Fibroblast of mammary gland (primary cell): Measurements from ENCODE around the gene MAMDC2.

ENCODE experiments used
- DNase-seq: peaks from one replicate; pipeline ENCODE4 v3.0.0-alpha.2; 2010; ENCODE audit warnings: low read depth
- H3K4me3 ChIP-seq: 2 replicates; pipeline ENCODE4 v1.5.1; 2011; ENCODE audit warnings: low read depth, mild to moderate bottlenecking, low read length, moderate library complexity; ENCODE audit not compliant: control insufficient read depth
- TF ChIP-seq, protein P1 (sequence below): conservative IDR thresholded peaks from 2 replicates; pipeline ENCODE4 v1.5.1; 2011; ENCODE audit warnings: low read depth, low read length, inconsistent platforms; ENCODE audit not compliant: control insufficient read depth, insufficient read depth

Gene MAMDC2

DNA sequence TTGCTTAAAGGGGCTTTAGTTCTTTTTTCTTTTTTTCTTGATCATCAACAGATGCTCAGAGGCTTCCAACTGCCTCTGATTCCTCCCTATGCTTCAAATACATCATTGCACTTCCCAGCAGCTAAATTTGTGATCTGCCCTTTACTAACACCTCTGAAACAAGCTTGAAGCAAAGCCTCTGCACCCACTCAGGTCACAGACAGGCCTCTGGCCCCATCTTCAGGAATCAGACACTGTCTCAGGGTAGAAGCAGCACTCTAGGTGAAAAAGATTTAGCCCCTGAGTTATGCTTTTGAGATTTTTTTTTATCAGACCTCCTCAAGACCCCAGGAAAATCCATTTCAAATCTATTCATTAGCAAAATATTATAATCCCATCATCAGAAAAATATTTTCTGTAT lies 91.5 kb downstream of the MAMDC2 start:
- no peak overlapping the region for H3K4me3 ChIP-seq
- DNase-seq, result no peak
- TF ChIP-seq, protein P1, sequence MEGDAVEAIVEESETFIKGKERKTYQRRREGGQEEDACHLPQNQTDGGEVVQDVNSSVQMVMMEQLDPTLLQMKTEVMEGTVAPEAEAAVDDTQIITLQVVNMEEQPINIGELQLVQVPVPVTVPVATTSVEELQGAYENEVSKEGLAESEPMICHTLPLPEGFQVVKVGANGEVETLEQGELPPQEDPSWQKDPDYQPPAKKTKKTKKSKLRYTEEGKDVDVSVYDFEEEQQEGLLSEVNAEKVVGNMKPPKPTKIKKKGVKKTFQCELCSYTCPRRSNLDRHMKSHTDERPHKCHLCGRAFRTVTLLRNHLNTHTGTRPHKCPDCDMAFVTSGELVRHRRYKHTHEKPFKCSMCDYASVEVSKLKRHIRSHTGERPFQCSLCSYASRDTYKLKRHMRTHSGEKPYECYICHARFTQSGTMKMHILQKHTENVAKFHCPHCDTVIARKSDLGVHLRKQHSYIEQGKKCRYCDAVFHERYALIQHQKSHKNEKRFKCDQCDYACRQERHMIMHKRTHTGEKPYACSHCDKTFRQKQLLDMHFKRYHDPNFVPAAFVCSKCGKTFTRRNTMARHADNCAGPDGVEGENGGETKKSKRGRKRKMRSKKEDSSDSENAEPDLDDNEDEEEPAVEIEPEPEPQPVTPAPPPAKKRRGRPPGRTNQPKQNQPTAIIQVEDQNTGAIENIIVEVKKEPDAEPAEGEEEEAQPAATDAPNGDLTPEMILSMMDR, result no peak

GRCh38 chr9:70136632-70137031 lies 93.0 kb downstream of the MAMDC2 start:
- peak; percentile 52 for DNase-seq
- TF ChIP-seq, protein P1, result no peak
- H3K4me3 ChIP-seq, result no peak overlapping the region

- TF ChIP-seq, protein P1, result no peak
- DNase-seq, result no peak
- H3K4me3 ChIP-seq, result no peak overlapping the region
Observed at GRCh38 chr9:70137577-70137976, 93.9 kb downstream of the MAMDC2 start.

DNA sequence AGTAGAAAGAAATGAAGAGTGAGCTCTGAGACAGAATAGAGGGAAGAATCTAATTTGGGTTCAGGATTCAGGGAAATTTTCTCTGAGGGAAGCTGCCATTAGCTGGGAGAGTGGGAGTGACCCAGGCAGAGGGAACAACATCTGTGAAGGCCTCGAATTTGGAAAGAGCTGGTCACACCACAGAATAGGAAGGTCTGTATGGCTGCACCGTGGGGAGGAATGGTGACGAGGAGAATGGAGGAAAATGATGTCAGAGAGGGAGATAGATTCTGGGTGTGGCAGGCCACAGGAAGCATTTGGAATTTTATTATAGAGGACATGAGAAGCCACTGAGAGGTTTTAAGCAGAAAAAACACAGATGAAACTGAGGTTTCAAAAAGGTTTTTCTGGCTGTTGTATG lies 98.5 kb downstream of the MAMDC2 start:
- no peak for DNase-seq
- H3K4me3 ChIP-seq, result no peak overlapping the region
- TF ChIP-seq, protein P1, result no peak

GRCh38 chr9:70143394-70144130 lies 99.9 kb downstream of the MAMDC2 start:
- H3K4me3 ChIP-seq, result no peak overlapping the region
- TF ChIP-seq, protein P1, result no peak

GRCh38 chr9:70144131-70144503 lies 100.5 kb downstream of the MAMDC2 start:
- TF ChIP-seq, protein P1, result no peak
- no peak for DNase-seq
- no peak overlapping the region for H3K4me3 ChIP-seq

More at GRCh38 chr9:70143394-70144130, 99.9 kb downstream of the MAMDC2 start:
- DNase-seq, result no peak
